ENCODE data around the gene IFNL4. TPM values are rescaled to one million over a fixed set of nuclear protein-coding genes. Genes with fewer than 3 reads are reported as not detected.

The IFNL4 gene
- total and polyA plus RNA-seq, 2 of the 4 experiments (the other 2 are of a cell fraction): not detected

GRCh38 chr19:39237200-39238184 is 11.2 kb downstream of the IFNL4 start:
- no peak overlapping the region for H2BK20ac ChIP-seq (ENCODE audit: low read depth, low read length)
- intact Hi-C loops (cut with micrococcal nuclease) (no loop called here), in situ Hi-C loops (cut with MboI; ENCODE audit: low sequenced_read_pairs) (no loop called here), dilution Hi-C loops (cut with HindIII; ENCODE audit: low sequenced_read_pairs, unreplicated experiment) (no loop called here)
- H2BK15ac ChIP-seq (ENCODE audit: low read depth, low read length): no peak overlapping the region
- no peak overlapping the region for H3K4me2 ChIP-seq (ENCODE audit: low read depth, low read length)
- no TSS peak for BruUV-seq (replicated peaks)
- H4K5ac ChIP-seq (ENCODE audit: low read depth, low read length): no peak overlapping the region
- no peak overlapping the region for H3K9ac ChIP-seq (ENCODE audit: low read depth, low read length)
- no peaks in the 10 kb centered on the region for H3K79me1 ChIP-seq (ENCODE audit: low read depth in 1 of 2, low read length in 2 of 2)
- CTCF ChIA-PET: no interaction called here
- H3K36me3 ChIP-seq (ENCODE audit: control insufficient read depth, insufficient read depth, low read length): no peaks in the 10 kb centered on the region
- no peaks in the 10 kb centered on the region for H3K4me1 ChIP-seq (ENCODE audit: control insufficient read depth, insufficient read depth, low read length)
- H4K91ac ChIP-seq (ENCODE audit: insufficient read depth, low read depth, low read length): no peak overlapping the region
- 17% methylated on average over 7 of the region's 22 CpGs; no CpG with 5 or more reads in 1 of the 2 experiments for WGBS, 2 experiments (ENCODE audit: extremely low coverage in 2 of 2, insufficient read length in 1 of 2)
- H3K56ac ChIP-seq (ENCODE audit: extremely low read depth, insufficient read depth, low read length): no peak overlapping the region
- H3K4ac ChIP-seq (ENCODE audit: low read depth, low read length): no peak overlapping the region
- H4K8ac ChIP-seq (ENCODE audit: low read depth in 2 of 2, low read length in 2 of 2): no peak overlapping the region
- no peaks in the 10 kb centered on the region for H3K9me3 ChIP-seq (ENCODE audit: control insufficient read depth, insufficient read depth, low read length)
- no peak overlapping the region for H3K23ac ChIP-seq (ENCODE audit: low read depth, low read length)
- H3K9me1 ChIP-seq (ENCODE audit: insufficient read depth, low read length): no peaks in the 10 kb centered on the region
- no peak overlapping the region for H3K18ac ChIP-seq (ENCODE audit: low read depth, low read length)
- H2AFZ ChIP-seq (replicated peaks; ENCODE audit: low read length, poor library complexity): no peak overlapping the region
- no peak for ATAC-seq (ENCODE audit: low read depth)
- H2AK9ac ChIP-seq (replicated peaks; ENCODE audit: low read depth, low read length, poor library complexity): no peak overlapping the region
- POLR2A ChIA-PET (ENCODE audit: unreplicated experiment): no interaction called here
- no peak overlapping the region for H3K14ac ChIP-seq (replicated peaks; ENCODE audit: low read depth, low read length)
- H3K27ac ChIP-seq (ENCODE audit: insufficient read depth, low read length): no peak overlapping the region
- H3K27me3 ChIP-seq (ENCODE audit: control insufficient read depth, insufficient read depth, low read length): peaks cover 27% of the 10 kb centered on the region
- H2BK5ac ChIP-seq (ENCODE audit: low read depth, low read length, poor library complexity, severe bottlenecking): no peak overlapping the region
- no peak for DNase-seq
- H2BK120ac ChIP-seq (ENCODE audit: low read depth, low read length): no peak overlapping the region
- H4K20me1 ChIP-seq (ENCODE audit: insufficient read depth, low read length): no peaks in the 10 kb centered on the region
- TF ChIP-seq RFX5 (IDR thresholded peaks at IDR 0.05; ENCODE audit: low read depth, low read length) (no peak), POLR2A (IDR thresholded peaks at IDR 0.05; ENCODE audit: low read depth, low read length) (no peak), MAZ (IDR thresholded peaks at IDR 0.05; ENCODE audit: borderline replicate concordance, low read depth, low read length) (no peak), SMC3 (IDR thresholded peaks at IDR 0.05; ENCODE audit: low read depth, low read length) (no peak), USF2 (IDR thresholded peaks at IDR 0.05; ENCODE audit: low read depth, low read length) (no peak), ELK1 (IDR thresholded peaks at IDR 0.05; ENCODE audit: borderline replicate concordance, low read depth, low read length) (no peak), NFE2L2 (IDR thresholded peaks at IDR 0.05; ENCODE audit: low read depth, low read length) (no peak), BHLHE40 (IDR thresholded peaks at IDR 0.05; ENCODE audit: low read depth, low read length) (no peak), RAD21 (IDR thresholded peaks at IDR 0.05; ENCODE audit: low read length) (no peak), MXI1 (IDR thresholded peaks at IDR 0.05; ENCODE audit: borderline replicate concordance, low read depth, low read length) (no peak), RCOR1 (IDR thresholded peaks at IDR 0.05; ENCODE audit: insufficient replicate concordance, low read length) (no peak), CHD1 (IDR thresholded peaks at IDR 0.05; ENCODE audit: low read depth, low read length) (no peak), FOS (IDR thresholded peaks at IDR 0.05; ENCODE audit: low read depth, low read length) (no peak), CEBPB (IDR thresholded peaks at IDR 0.05; ENCODE audit: low read depth, low read length) (no peak)
- TF ChIP-seq, protein P1, sequence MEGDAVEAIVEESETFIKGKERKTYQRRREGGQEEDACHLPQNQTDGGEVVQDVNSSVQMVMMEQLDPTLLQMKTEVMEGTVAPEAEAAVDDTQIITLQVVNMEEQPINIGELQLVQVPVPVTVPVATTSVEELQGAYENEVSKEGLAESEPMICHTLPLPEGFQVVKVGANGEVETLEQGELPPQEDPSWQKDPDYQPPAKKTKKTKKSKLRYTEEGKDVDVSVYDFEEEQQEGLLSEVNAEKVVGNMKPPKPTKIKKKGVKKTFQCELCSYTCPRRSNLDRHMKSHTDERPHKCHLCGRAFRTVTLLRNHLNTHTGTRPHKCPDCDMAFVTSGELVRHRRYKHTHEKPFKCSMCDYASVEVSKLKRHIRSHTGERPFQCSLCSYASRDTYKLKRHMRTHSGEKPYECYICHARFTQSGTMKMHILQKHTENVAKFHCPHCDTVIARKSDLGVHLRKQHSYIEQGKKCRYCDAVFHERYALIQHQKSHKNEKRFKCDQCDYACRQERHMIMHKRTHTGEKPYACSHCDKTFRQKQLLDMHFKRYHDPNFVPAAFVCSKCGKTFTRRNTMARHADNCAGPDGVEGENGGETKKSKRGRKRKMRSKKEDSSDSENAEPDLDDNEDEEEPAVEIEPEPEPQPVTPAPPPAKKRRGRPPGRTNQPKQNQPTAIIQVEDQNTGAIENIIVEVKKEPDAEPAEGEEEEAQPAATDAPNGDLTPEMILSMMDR (conservative IDR thresholded peaks at IDR 0.05; ENCODE audit: low read depth, low read length): no peak
- H2AK5ac ChIP-seq (ENCODE audit: low read depth, low read length): no peak overlapping the region
- H3K4me3 ChIP-seq (ENCODE audit: insufficient read depth, low read depth, low read length): no peak overlapping the region

Data from IMR-90 (cell line).